GM23338 (cell line): ENCODE data around the gene SCIN.

Experiments
- CREB1 ChIP-seq: fragments of 250-450 bp; sonication (Bioruptor Pico); IDR thresholded peaks from 2 replicates; pipeline ENCODE4 v1.5.0; 2020; ENCODE audit warnings: low read depth, mild to moderate bottlenecking, moderate library complexity
- CTCF ChIP-seq, 2 experiments: fragments of 200-600 bp in 1 of 2; sonication (generic) in 1 of 2; conservative IDR thresholded peaks; 2 replicates each; pipeline versions ENCODE4 v1.5.1 to v1.6.1; 2016 to 2017; ENCODE audit warnings: antibody characterized with exemption in 2 of 2, low read depth in 2 of 2, mild to moderate bottlenecking in 2 of 2, moderate library complexity in 1 of 2
- EZH2 ChIP-seq: fragments of 200-600 bp; sonication (generic); IDR thresholded peaks from one replicate; pipeline ENCODE4 v1.8.0; 2017; ENCODE audit warnings: antibody characterized with exemption, mild to moderate bottlenecking, low read depth; ENCODE audit not compliant: unreplicated experiment
- EZH2phosphoT487 ChIP-seq: fragments of 200-600 bp; sonication (generic); IDR thresholded peaks from one replicate; pipeline ENCODE4 v1.8.1; 2018; ENCODE audit warnings: antibody characterized with exemption; ENCODE audit not compliant: unreplicated experiment
- POLR2AphosphoS5 ChIP-seq: IDR thresholded peaks from 2 replicates; pipeline ENCODE4 v1.6.1; 2016; ENCODE audit warnings: antibody characterized with exemption, low read depth
- REST ChIP-seq: IDR thresholded peaks from one replicate; pipeline ENCODE4 v1.6.1; 2018; ENCODE audit warnings: antibody characterized with exemption; ENCODE audit not compliant: unreplicated experiment

GRCh38 chr7:12567015-12567414 lies 3.5 kb upstream of the SCIN start:
- TF ChIP-seq CTCF (conservative IDR thresholded peaks at IDR 0.05; ENCODE audit: low read depth in 2 of 2): no peak
- TF ChIP-seq EZH2: no peak
- no peak for TF ChIP-seq POLR2AphosphoS5
- no peak for TF ChIP-seq REST
- no peak for TF ChIP-seq CREB1
- no peak for TF ChIP-seq EZH2phosphoT487
